Fibroblast of pulmonary artery (primary cell): ENCODE data around the gene MMP24OS.

Experiments used
- DNase-seq: peaks from one replicate; pipeline ENCODE4 v3.0.0-alpha.2; 2010; ENCODE audit warnings: low read depth
- H3K4me3 ChIP-seq: replicated peaks from 2 replicates; pipeline ENCODE4 v1.5.1; 2011; ENCODE audit warnings: low read depth, mild to moderate bottlenecking, control low read depth, low read length, moderate library complexity
- CTCF ChIP-seq: IDR thresholded peaks from 2 replicates; pipeline ENCODE4 v1.5.1; 2011; ENCODE audit warnings: mild to moderate bottlenecking, control low read depth, low read length, inconsistent platforms; ENCODE audit errors: missing control alignments

Gene MMP24OS

GRCh38 chr20:35290186-35290886 lies 12.4 kb upstream of the MMP24OS start:
- DNase-seq: no peak
- no peak overlapping the region for H3K4me3 ChIP-seq
- no peak for TF ChIP-seq CTCF

- DNase-seq: no peak
- TF ChIP-seq CTCF: no peak
- H3K4me3 ChIP-seq: no peak overlapping the region
These were observed 10.6 kb upstream of the MMP24OS start for GRCh38 chr20:35288325-35289060.

GRCh38 chr20:35287509-35288324 lies 9.8 kb upstream of the MMP24OS start:
- TF ChIP-seq CTCF: no peak
- no peak for DNase-seq
- no peak overlapping the region for H3K4me3 ChIP-seq

- H3K4me3 ChIP-seq: no peak overlapping the region
- DNase-seq: no peak
- no peak for TF ChIP-seq CTCF
These were observed 9.1 kb upstream of the MMP24OS start for GRCh38 chr20:35286899-35287508.

- no peak for DNase-seq
- H3K4me3 ChIP-seq: no peak overlapping the region
- no peak for TF ChIP-seq CTCF
These were observed 8.4 kb upstream of the MMP24OS start for GRCh38 chr20:35286077-35286898.

- no peak for DNase-seq
- no peak for TF ChIP-seq CTCF
- no peak overlapping the region for H3K4me3 ChIP-seq
These were observed 7.8 kb upstream of the MMP24OS start for GRCh38 chr20:35285806-35286076.
